CD8-positive, alpha-beta memory T cell (primary cell): Measurements from ENCODE around the gene FAM163B. TPM values are rescaled to one million over a fixed set of nuclear protein-coding genes. Genes with fewer than 3 reads are reported as not detected.

Source experiments
- CTCF ChIA-PET: fragments of 350-600 bp; sonication (Branson Sonifier 250); formaldehyde crosslinking; loops from one replicate; lab custom pipeline; 2021; ENCODE audit warnings: antibody characterized with exemption; lab: Charles Lee
- POLR2A ChIA-PET: fragments of 350-600 bp; sonication (Branson Sonifier 250); formaldehyde crosslinking; loops from one replicate; lab custom pipeline; 2021; ENCODE audit warnings: antibody characterized with exemption; lab: Charles Lee
- DNase-seq, 5 donors: peaks; one replicate each; pipeline versions ENCODE4 v3.0.0 to v3.0.0-alpha.2; 2020 to 2022; ENCODE audit warnings: mixed read lengths in 1 of 5
- H3K27ac ChIP-seq: one replicate; pipeline ENCODE4 v1.7.0; 2013; ENCODE audit warnings: low read depth, mild to moderate bottlenecking, low read length, moderate library complexity
- H3K27me3 ChIP-seq: 2 replicates; pipeline ENCODE4 v1.7.0; 2013; ENCODE audit warnings: low read length, mild to moderate bottlenecking; ENCODE audit not compliant: insufficient read depth, poor library complexity, severe bottlenecking
- H3K36me3 ChIP-seq: 2 replicates; pipeline ENCODE4 v1.7.0; 2013; ENCODE audit warnings: mild to moderate bottlenecking, low read length, moderate library complexity; ENCODE audit not compliant: insufficient read depth
- H3K4me1 ChIP-seq: 2 replicates; pipeline ENCODE4 v1.7.0; 2013; ENCODE audit warnings: mild to moderate bottlenecking, low read length, moderate library complexity; ENCODE audit not compliant: insufficient read depth
- H3K4me3 ChIP-seq: 2 replicates; pipeline ENCODE4 v1.7.0; 2013; ENCODE audit warnings: mild to moderate bottlenecking, low read length
- H3K9me3 ChIP-seq: 2 replicates; pipeline ENCODE4 v1.7.0; 2013; ENCODE audit warnings: mild to moderate bottlenecking, low read length
- H3K27ac Mint-ChIP-seq, 8 donors: one replicate each; pipeline ENCODE4 v1.8.0; 2020 to 2021; ENCODE audit warnings: mixed read lengths in 8 of 8, mild to moderate bottlenecking in 6 of 8, inconsistent platforms in 3 of 8, moderate library complexity in 3 of 8
- H3K27me3 Mint-ChIP-seq, 2 donors: one replicate each; pipeline ENCODE4 v1.8.0; 2020 to 2021; ENCODE audit warnings: mixed read lengths in 2 of 2, mild to moderate bottlenecking in 1 of 2, moderate library complexity in 1 of 2
- H3K36me3 Mint-ChIP-seq, 3 donors: one replicate each; pipeline ENCODE4 v1.8.0; 2020 to 2021; ENCODE audit warnings: mixed read lengths in 3 of 3, inconsistent platforms in 1 of 3, mild to moderate bottlenecking in 1 of 3
- H3K4me1 Mint-ChIP-seq, 3 donors: one replicate each; pipeline ENCODE4 v1.8.0; 2020 to 2021; ENCODE audit warnings: mixed read lengths in 3 of 3, inconsistent platforms in 1 of 3, mild to moderate bottlenecking in 1 of 3
- H3K4me3 Mint-ChIP-seq, 7 donors: one replicate each; pipeline ENCODE4 v1.8.0; 2020 to 2021; ENCODE audit warnings: mixed read lengths in 7 of 7, mild to moderate bottlenecking in 6 of 7, moderate library complexity in 4 of 7, inconsistent platforms in 2 of 7
- H3K9me3 Mint-ChIP-seq, 5 donors: one replicate each; pipeline ENCODE4 v1.8.0; 2020 to 2022; ENCODE audit warnings: mixed read lengths in 5 of 5, mild to moderate bottlenecking in 3 of 5, moderate library complexity in 2 of 5, inconsistent platforms in 1 of 5
- polyA plus RNA-seq: library from polyadenylated mRNA; unstranded; fragments of 300-500 nt; fragmentation: Illumina TruSeq; gene quantifications from one replicate; pipeline ENCODE4 v1.2.3, GENCODE V29; 2021
- total RNA-seq, 2 experiments: library from RNA; stranded (reverse); gene quantifications; one replicate each; pipeline ENCODE4 v1.2.3, GENCODE V29; 2021

Gene FAM163B
- total and polyA plus RNA-seq, 3 experiments from 2014 or later, result not detected

GRCh38 chr9:133649194-133649593 lies 40.0 kb upstream of the FAM163B start:
- peaks cover 4% of the 10 kb centered on the region for H3K27me3 ChIP-seq
- H3K9me3 ChIP-seq, result no peaks in the 10 kb centered on the region
- no peak overlapping the region for H3K4me3 ChIP-seq
- no peaks in the 10 kb centered on the region for H3K36me3 ChIP-seq
- ChIA-PET CTCF (no interaction called here), POLR2A (no interaction called here)
- no peaks in the 10 kb centered on the region for H3K4me1 Mint-ChIP-seq
- no peak overlapping the region for H3K4me3 Mint-ChIP-seq
- no peak for DNase-seq
- no peak overlapping the region for H3K27ac Mint-ChIP-seq
- no peak overlapping the region for H3K27ac ChIP-seq
- H3K4me1 ChIP-seq, result no peaks in the 10 kb centered on the region
- H3K27me3 Mint-ChIP-seq, result peaks cover 11 to 19% of the 10 kb centered on the region in 2 donors
- H3K36me3 Mint-ChIP-seq, result no peaks in the 10 kb centered on the region
- no peaks in the 10 kb centered on the region for H3K9me3 Mint-ChIP-seq

GRCh38 chr9:133647765-133648469 lies 38.7 kb upstream of the FAM163B start:
- CTCF ChIA-PET, result interaction anchor here (1.1 kb wide), 1 partner anchor 89 kb away, joined by 3 read pairs; no protein-coding TSS in a partner anchor
- H3K36me3 ChIP-seq, result no peaks in the 10 kb centered on the region
- H3K27ac Mint-ChIP-seq, result no peak overlapping the region
- POLR2A ChIA-PET, result no interaction called here
- H3K4me1 ChIP-seq, result no peaks in the 10 kb centered on the region
- no peak overlapping the region for H3K27ac ChIP-seq
- H3K9me3 ChIP-seq, result no peaks in the 10 kb centered on the region
- no peaks in the 10 kb centered on the region for H3K36me3 Mint-ChIP-seq
- peaks cover 4% of the 10 kb centered on the region for H3K27me3 ChIP-seq
- no peaks in the 10 kb centered on the region for H3K4me1 Mint-ChIP-seq
- no peak overlapping the region for H3K4me3 Mint-ChIP-seq
- no peak overlapping the region for H3K4me3 ChIP-seq
- no peak for DNase-seq
- H3K9me3 Mint-ChIP-seq, result no peaks in the 10 kb centered on the region
- H3K27me3 Mint-ChIP-seq, result peaks cover 9 to 11% of the 10 kb centered on the region in 2 donors

- no peaks in the 10 kb centered on the region for H3K4me1 Mint-ChIP-seq
- no peak overlapping the region for H3K4me3 Mint-ChIP-seq
- peaks cover 4% of the 10 kb centered on the region for H3K27me3 ChIP-seq
- no peaks in the 10 kb centered on the region for H3K36me3 Mint-ChIP-seq
- DNase-seq, result no peak
- H3K4me1 ChIP-seq, result no peaks in the 10 kb centered on the region
- ChIA-PET POLR2A (no interaction called here), CTCF (interaction anchor here (1.1 kb wide), 1 partner anchor 90 kb away, joined by 3 read pairs; no protein-coding TSS in a partner anchor)
- H3K36me3 ChIP-seq, result no peaks in the 10 kb centered on the region
- no peak overlapping the region for H3K4me3 ChIP-seq
- H3K27ac Mint-ChIP-seq, result no peak overlapping the region
- H3K9me3 ChIP-seq, result no peaks in the 10 kb centered on the region
- peaks cover 6 to 9% of the 10 kb centered on the region in 2 donors for H3K27me3 Mint-ChIP-seq
- no peak overlapping the region for H3K27ac ChIP-seq
- H3K9me3 Mint-ChIP-seq, result no peaks in the 10 kb centered on the region
These were observed 38.0 kb upstream of the FAM163B start for GRCh38 chr9:133647148-133647547.

GRCh38 chr9:133645021-133645765 lies 36.0 kb upstream of the FAM163B start:
- H3K36me3 Mint-ChIP-seq, result no peaks in the 10 kb centered on the region
- POLR2A ChIA-PET, result no interaction called here
- no peaks in the 10 kb centered on the region for H3K4me1 Mint-ChIP-seq

GRCh38 chr9:133643978-133644760 lies 35.0 kb upstream of the FAM163B start:
- no peak overlapping the region for H3K27ac ChIP-seq
- Mint-ChIP-seq H3K27ac (no peak overlapping the region), H3K36me3 (no peaks in the 10 kb centered on the region), H3K27me3 (peaks cover 3 to 5% of the 10 kb centered on the region in 2 donors), H3K9me3 (no peaks in the 10 kb centered on the region), H3K4me3 (no peak overlapping the region), H3K4me1 (no peaks in the 10 kb centered on the region)
- POLR2A ChIA-PET, result no interaction called here
- CTCF ChIA-PET, result interaction anchor here (0.9 kb wide), 1 partner anchor 39 kb away, joined by 3 read pairs; no protein-coding TSS in a partner anchor
- H3K36me3 ChIP-seq, result no peaks in the 10 kb centered on the region
- H3K27me3 ChIP-seq, result no peaks in the 10 kb centered on the region
- no peaks in the 10 kb centered on the region for H3K4me1 ChIP-seq
- DNase-seq, result peak in 1 of 5 donors; percentile 33
- H3K4me3 ChIP-seq, result no peak overlapping the region
- no peaks in the 10 kb centered on the region for H3K9me3 ChIP-seq

More at GRCh38 chr9:133645021-133645765, 36.0 kb upstream of the FAM163B start:
- Histone ChIP-seq H3K4me1 (no peaks in the 10 kb centered on the region), H3K4me3 (no peak overlapping the region), H3K36me3 (no peaks in the 10 kb centered on the region), H3K9me3 (no peaks in the 10 kb centered on the region), H3K27me3 (no peaks in the 10 kb centered on the region), H3K27ac (no peak overlapping the region)
- H3K4me3 Mint-ChIP-seq, result no peak overlapping the region
- DNase-seq, result no peak
- no peaks in the 10 kb centered on the region for H3K9me3 Mint-ChIP-seq
- peaks cover 4 to 10% of the 10 kb centered on the region in 2 donors for H3K27me3 Mint-ChIP-seq
- CTCF ChIA-PET, result interaction anchor here (0.9 kb wide), 1 partner anchor 38 kb away, joined by 3 read pairs; no protein-coding TSS in a partner anchor
- no peak overlapping the region for H3K27ac Mint-ChIP-seq

- no peaks in the 10 kb centered on the region for H3K36me3 ChIP-seq
- H3K4me3 Mint-ChIP-seq, result no peak overlapping the region
- CTCF ChIA-PET, result no interaction called here
These were observed 34.2 kb upstream of the FAM163B start for GRCh38 chr9:133643362-133643755.

GRCh38 chr9:133642708-133643361 lies 33.6 kb upstream of the FAM163B start:
- H3K27me3 Mint-ChIP-seq, result peaks cover 0 to 3% of the 10 kb centered on the region in 2 donors
- no peak overlapping the region for H3K27ac Mint-ChIP-seq
- H3K27ac ChIP-seq, result no peak overlapping the region
- no peaks in the 10 kb centered on the region for H3K4me1 ChIP-seq
- H3K9me3 ChIP-seq, result no peaks in the 10 kb centered on the region
- H3K4me3 ChIP-seq, result no peak overlapping the region
- no peaks in the 10 kb centered on the region for H3K9me3 Mint-ChIP-seq
- H3K4me1 Mint-ChIP-seq, result no peaks in the 10 kb centered on the region
- no peak overlapping the region for H3K4me3 Mint-ChIP-seq
- H3K27me3 ChIP-seq, result no peaks in the 10 kb centered on the region
- no peaks in the 10 kb centered on the region for H3K36me3 ChIP-seq
- CTCF ChIA-PET, result no interaction called here
- DNase-seq, result no peak
- POLR2A ChIA-PET, result no interaction called here
- no peaks in the 10 kb centered on the region for H3K36me3 Mint-ChIP-seq

More at GRCh38 chr9:133643362-133643755, 34.2 kb upstream of the FAM163B start:
- Histone ChIP-seq H3K27ac (no peak overlapping the region), H3K27me3 (no peaks in the 10 kb centered on the region), H3K4me3 (no peak overlapping the region), H3K9me3 (no peaks in the 10 kb centered on the region), H3K4me1 (no peaks in the 10 kb centered on the region)
- Mint-ChIP-seq H3K36me3 (no peaks in the 10 kb centered on the region), H3K27ac (no peak overlapping the region), H3K27me3 (peaks cover 0 to 5% of the 10 kb centered on the region in 2 donors), H3K9me3 (no peaks in the 10 kb centered on the region), H3K4me1 (no peaks in the 10 kb centered on the region)
- POLR2A ChIA-PET, result no interaction called here
- DNase-seq, result no peak
